NT2/D1 (cell line): ENCODE measurements around the gene TMEM141.

Experiments used
- DNase-seq: peaks from one replicate; pipeline ENCODE4 v3.0.0-alpha.2; 2011; ENCODE audit warnings: low read depth, low spot score
- H3K27me3 ChIP-seq: 2 replicates; pipeline ENCODE4 v1.6.0; 2011; ENCODE audit warnings: mild to moderate bottlenecking; ENCODE audit not compliant: insufficient read length, insufficient read depth
- H3K36me3 ChIP-seq: 2 replicates; pipeline ENCODE4 v1.6.1; 2011; ENCODE audit warnings: mild to moderate bottlenecking, low read length, mixed read lengths; ENCODE audit not compliant: insufficient read depth, insufficient read length
- H3K4me1 ChIP-seq: 2 replicates; pipeline ENCODE4 v1.5.1; 2011; ENCODE audit not compliant: insufficient read depth, insufficient read length
- H3K4me3 ChIP-seq: 2 replicates; pipeline ENCODE4 v1.5.1; 2011; ENCODE audit warnings: low read depth; ENCODE audit not compliant: insufficient read length
- H3K9ac ChIP-seq: 2 replicates; pipeline ENCODE4 v1.6.0; 2011; ENCODE audit warnings: low read depth; ENCODE audit not compliant: insufficient read length
- H3K9me3 ChIP-seq: 2 replicates; pipeline ENCODE4 v1.5.1; 2011; ENCODE audit warnings: mild to moderate bottlenecking, low read length; ENCODE audit not compliant: insufficient read depth
- SUZ12 ChIP-seq: IDR thresholded peaks from 2 replicates; pipeline ENCODE4 v1.6.1; 2011; ENCODE audit not compliant: insufficient read length, insufficient read depth; ENCODE audit errors: extremely low read depth
- YY1 ChIP-seq: IDR thresholded peaks from 2 replicates; pipeline ENCODE4 v1.6.1; 2011; ENCODE audit not compliant: insufficient read length, insufficient read depth
- ZNF274 ChIP-seq: IDR thresholded peaks from 2 replicates; pipeline ENCODE4 v1.6.1; 2011; ENCODE audit warnings: mild to moderate bottlenecking, low read depth, low read length

TMEM141 gene

GRCh38 chr9:136790640-136791515 lies at the start of gene TMEM141:
TMEM141 (plus strand) TSS chr9:136791344; CDS start chr9:136791371, 27 bp downstream.
- TF ChIP-seq SUZ12 (no peak), YY1 (no peak), ZNF274 (no peak)

GRCh38 chr9:136741883-136742571 lies 49.1 kb upstream of the TMEM141 start:
- TF ChIP-seq YY1 (no peak), ZNF274 (no peak), SUZ12 (no peak)
- DNase-seq = no peak
- no peaks in the 10 kb centered on the region for H3K9me3 ChIP-seq
- H3K4me1 ChIP-seq = peaks cover 21% of the 10 kb centered on the region
- H3K4me3 ChIP-seq = no peak overlapping the region
- H3K27me3 ChIP-seq = peaks cover 4% of the 10 kb centered on the region
- H3K36me3 ChIP-seq = no peaks in the 10 kb centered on the region
- H3K9ac ChIP-seq = peak overlapping the region; percentile 21

More at GRCh38 chr9:136790640-136791515, at the start of gene TMEM141:
- Histone ChIP-seq H3K27me3 (peaks cover 8% of the 10 kb centered on the region), H3K4me1 (peaks cover 13% of the 10 kb centered on the region), H3K9me3 (no peaks in the 10 kb centered on the region), H3K4me3 (peak within 1 kb of the TSS; percentile 94), H3K36me3 (peaks cover 26% of the 10 kb centered on the region), H3K9ac (peak within 1 kb of the TSS; percentile 91)
- peak; percentile 99 for DNase-seq

- peaks cover 21% of the 10 kb centered on the region for H3K4me1 ChIP-seq
- H3K9ac ChIP-seq = peak within 1 kb of the TSS; percentile 21
- no peaks in the 10 kb centered on the region for H3K9me3 ChIP-seq
- peak within 1 kb of the TSS; percentile 8 for H3K4me3 ChIP-seq
- no peak for TF ChIP-seq SUZ12
- no peak for TF ChIP-seq YY1
- TF ChIP-seq ZNF274 = no peak
- no peak for DNase-seq
- H3K36me3 ChIP-seq = no peaks in the 10 kb centered on the region
- peaks cover 4% of the 10 kb centered on the region for H3K27me3 ChIP-seq
Measured at GRCh38 chr9:136742591-136743391, 48.4 kb upstream of the TMEM141 start, which contains the start of gene LCN10. LCN10 (minus strand) TSS chr9:136742940; CDS start chr9:136742903, 37 bp downstream.

GRCh38 chr9:136743639-136744211 lies 47.4 kb upstream of the TMEM141 start:
- Histone ChIP-seq H3K36me3 (no peaks in the 10 kb centered on the region), H3K4me3 (no peak overlapping the region), H3K9ac (no peak overlapping the region), H3K27me3 (peaks cover 4% of the 10 kb centered on the region), H3K4me1 (peaks cover 26% of the 10 kb centered on the region), H3K9me3 (no peaks in the 10 kb centered on the region)
- DNase-seq = no peak
- TF ChIP-seq SUZ12 (no peak), ZNF274 (no peak), YY1 (no peak)

- Histone ChIP-seq H3K36me3 (no peaks in the 10 kb centered on the region), H3K4me3 (no peak overlapping the region), H3K9ac (no peak overlapping the region), H3K9me3 (no peaks in the 10 kb centered on the region), H3K27me3 (no peaks in the 10 kb centered on the region), H3K4me1 (peaks cover 26% of the 10 kb centered on the region)
- TF ChIP-seq YY1 = no peak
- no peak for TF ChIP-seq ZNF274
- no peak for TF ChIP-seq SUZ12
- no peak for DNase-seq
Measured at GRCh38 chr9:136744773-136745172, 46.4 kb upstream of the TMEM141 start.

GRCh38 chr9:136745389-136746154 lies 45.6 kb upstream of the TMEM141 start:
- no peak for TF ChIP-seq YY1
- no peak for TF ChIP-seq ZNF274
- no peak for TF ChIP-seq SUZ12
- DNase-seq = no peak
- H3K4me1 ChIP-seq = peaks cover 26% of the 10 kb centered on the region
- no peaks in the 10 kb centered on the region for H3K36me3 ChIP-seq
- H3K4me3 ChIP-seq = no peak overlapping the region
- no peaks in the 10 kb centered on the region for H3K9me3 ChIP-seq
- H3K27me3 ChIP-seq = no peaks in the 10 kb centered on the region
- no peak overlapping the region for H3K9ac ChIP-seq
